ENCODE data around the gene PFKL. TPM values are rescaled to one million over a fixed set of nuclear protein-coding genes. Genes with fewer than 3 reads are reported as not detected.

Gene PFKL
- total RNA-seq, 1 experiment from 2014 or later, result 134 TPM

DNA sequence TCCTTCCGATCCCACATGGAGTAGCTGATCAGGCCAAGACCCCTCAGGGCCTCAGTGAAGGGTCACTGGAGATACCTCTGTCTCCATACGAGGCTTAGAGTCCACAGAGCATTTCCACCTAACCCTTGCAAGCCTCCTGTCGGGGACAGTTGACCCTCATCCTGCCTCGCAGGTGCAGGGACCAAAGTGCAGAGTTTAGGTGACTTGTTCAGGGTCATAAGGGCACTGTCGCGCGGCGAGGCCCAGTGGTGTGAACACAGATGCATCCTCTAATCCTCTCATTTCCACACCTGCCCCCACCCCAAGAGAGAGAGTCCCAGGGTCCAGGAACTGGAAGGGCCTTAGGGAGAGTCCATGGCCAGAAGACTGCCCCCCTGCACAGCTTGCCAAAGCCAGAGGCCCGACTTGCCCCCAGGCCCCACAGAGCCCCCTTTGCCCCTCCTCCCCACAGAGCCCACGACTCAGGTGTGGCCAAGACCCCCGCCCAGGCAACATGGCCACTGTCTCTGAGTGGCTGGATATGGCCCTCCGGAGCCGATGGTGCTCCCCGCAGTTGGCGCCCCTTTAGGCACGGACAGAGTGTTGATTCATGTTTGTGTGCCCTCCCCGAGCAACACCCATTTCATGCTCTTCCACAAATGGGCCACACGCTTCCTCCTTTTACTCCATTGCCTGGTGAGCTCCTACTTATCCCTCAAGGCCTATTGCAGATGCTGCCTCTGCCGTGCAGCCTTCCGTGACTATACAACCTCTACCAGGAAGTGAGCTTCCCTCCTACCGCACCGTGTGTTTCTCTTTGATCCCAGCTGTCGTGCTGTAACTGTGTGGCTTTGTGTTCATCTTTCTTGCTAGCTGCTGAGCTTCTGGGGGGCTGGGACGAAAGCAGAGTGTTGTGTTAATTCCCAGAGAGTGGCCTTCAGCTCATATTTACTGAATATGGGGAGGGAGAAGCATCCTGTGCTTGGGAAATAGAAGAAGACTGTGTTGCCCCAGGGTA lies 55.2 kb downstream of the PFKL start (continued):
- TF ChIP-seq, protein P1, sequence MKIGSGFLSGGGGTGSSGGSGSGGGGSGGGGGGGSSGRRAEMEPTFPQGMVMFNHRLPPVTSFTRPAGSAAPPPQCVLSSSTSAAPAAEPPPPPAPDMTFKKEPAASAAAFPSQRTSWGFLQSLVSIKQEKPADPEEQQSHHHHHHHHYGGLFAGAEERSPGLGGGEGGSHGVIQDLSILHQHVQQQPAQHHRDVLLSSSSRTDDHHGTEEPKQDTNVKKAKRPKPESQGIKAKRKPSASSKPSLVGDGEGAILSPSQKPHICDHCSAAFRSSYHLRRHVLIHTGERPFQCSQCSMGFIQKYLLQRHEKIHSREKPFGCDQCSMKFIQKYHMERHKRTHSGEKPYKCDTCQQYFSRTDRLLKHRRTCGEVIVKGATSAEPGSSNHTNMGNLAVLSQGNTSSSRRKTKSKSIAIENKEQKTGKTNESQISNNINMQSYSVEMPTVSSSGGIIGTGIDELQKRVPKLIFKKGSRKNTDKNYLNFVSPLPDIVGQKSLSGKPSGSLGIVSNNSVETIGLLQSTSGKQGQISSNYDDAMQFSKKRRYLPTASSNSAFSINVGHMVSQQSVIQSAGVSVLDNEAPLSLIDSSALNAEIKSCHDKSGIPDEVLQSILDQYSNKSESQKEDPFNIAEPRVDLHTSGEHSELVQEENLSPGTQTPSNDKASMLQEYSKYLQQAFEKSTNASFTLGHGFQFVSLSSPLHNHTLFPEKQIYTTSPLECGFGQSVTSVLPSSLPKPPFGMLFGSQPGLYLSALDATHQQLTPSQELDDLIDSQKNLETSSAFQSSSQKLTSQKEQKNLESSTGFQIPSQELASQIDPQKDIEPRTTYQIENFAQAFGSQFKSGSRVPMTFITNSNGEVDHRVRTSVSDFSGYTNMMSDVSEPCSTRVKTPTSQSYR (CRISPR knock-in tag; IDR thresholded peaks at IDR 0.05), result no peak
- TF ChIP-seq, protein P2, sequence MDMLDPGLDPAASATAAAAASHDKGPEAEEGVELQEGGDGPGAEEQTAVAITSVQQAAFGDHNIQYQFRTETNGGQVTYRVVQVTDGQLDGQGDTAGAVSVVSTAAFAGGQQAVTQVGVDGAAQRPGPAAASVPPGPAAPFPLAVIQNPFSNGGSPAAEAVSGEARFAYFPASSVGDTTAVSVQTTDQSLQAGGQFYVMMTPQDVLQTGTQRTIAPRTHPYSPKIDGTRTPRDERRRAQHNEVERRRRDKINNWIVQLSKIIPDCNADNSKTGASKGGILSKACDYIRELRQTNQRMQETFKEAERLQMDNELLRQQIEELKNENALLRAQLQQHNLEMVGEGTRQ (CRISPR knock-in tag; IDR thresholded peaks at IDR 0.05), result no peak

DNA sequence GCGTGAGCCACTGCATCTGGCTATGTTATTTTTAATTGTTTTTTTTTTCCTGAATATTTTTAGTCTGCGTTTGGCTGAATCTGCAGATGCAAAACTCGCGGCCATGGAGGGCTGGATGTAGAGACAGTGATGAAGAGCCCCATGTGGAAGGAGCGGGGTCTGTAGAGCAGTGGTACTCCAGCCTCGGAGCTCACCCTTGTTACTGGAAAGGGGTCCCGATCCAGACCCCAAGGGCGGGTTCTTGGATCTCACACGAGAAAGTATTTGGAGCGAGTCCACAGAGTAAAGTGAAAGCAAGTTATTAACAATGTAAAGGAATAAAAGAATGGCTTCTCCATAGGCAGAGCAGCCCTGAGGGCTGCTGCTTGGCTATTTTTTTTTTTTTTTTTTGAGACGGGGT lies 56.3 kb downstream of the PFKL start:
- peaks cover 3% of the 10 kb centered on the region; the same call in 1 of the 2 replicates for H3K36me3 Mint-ChIP-seq
- CTCF ChIA-PET, result no interaction called here
- no peak for DNase-seq (ENCODE audit: low spot score)
- no peak overlapping the region for H3K4me3 Mint-ChIP-seq
- TF ChIP-seq NFYB (CRISPR knock-in tag; conservative IDR thresholded peaks at IDR 0.05; ENCODE audit: low read depth), result no peak
- TF ChIP-seq, protein P3, sequence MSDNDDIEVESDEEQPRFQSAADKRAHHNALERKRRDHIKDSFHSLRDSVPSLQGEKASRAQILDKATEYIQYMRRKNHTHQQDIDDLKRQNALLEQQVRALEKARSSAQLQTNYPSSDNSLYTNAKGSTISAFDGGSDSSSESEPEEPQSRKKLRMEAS (CRISPR knock-in tag; IDR thresholded peaks at IDR 0.05), result no peak
- TF ChIP-seq, protein P4, sequence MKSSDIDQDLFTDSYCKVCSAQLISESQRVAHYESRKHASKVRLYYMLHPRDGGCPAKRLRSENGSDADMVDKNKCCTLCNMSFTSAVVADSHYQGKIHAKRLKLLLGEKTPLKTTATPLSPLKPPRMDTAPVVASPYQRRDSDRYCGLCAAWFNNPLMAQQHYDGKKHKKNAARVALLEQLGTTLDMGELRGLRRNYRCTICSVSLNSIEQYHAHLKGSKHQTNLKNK (CRISPR knock-in tag; IDR thresholded peaks at IDR 0.05), result no peak
- TF ChIP-seq, protein P5, sequence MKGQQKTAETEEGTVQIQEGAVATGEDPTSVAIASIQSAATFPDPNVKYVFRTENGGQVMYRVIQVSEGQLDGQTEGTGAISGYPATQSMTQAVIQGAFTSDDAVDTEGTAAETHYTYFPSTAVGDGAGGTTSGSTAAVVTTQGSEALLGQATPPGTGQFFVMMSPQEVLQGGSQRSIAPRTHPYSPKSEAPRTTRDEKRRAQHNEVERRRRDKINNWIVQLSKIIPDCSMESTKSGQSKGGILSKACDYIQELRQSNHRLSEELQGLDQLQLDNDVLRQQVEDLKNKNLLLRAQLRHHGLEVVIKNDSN (CRISPR knock-in tag; IDR thresholded peaks at IDR 0.05), result no peak
- no peak for TF ChIP-seq PRRX2 (CRISPR knock-in tag; IDR thresholded peaks at IDR 0.05)
- no peak for TF ChIP-seq ELF4 (CRISPR knock-in tag; IDR thresholded peaks at IDR 0.05; ENCODE audit: low read depth)
- no peak for TF ChIP-seq ZNF232 (CRISPR knock-in tag; IDR thresholded peaks at IDR 0.05)
- no peak for TF ChIP-seq NR2C2 (CRISPR knock-in tag; IDR thresholded peaks at IDR 0.05)
- TF ChIP-seq, protein P2 (CRISPR knock-in tag; IDR thresholded peaks at IDR 0.05), result no peak
- TF ChIP-seq ZNF263 (CRISPR knock-in tag; IDR thresholded peaks at IDR 0.05; ENCODE audit: low read depth), result no peak
- TF ChIP-seq, protein P6, sequence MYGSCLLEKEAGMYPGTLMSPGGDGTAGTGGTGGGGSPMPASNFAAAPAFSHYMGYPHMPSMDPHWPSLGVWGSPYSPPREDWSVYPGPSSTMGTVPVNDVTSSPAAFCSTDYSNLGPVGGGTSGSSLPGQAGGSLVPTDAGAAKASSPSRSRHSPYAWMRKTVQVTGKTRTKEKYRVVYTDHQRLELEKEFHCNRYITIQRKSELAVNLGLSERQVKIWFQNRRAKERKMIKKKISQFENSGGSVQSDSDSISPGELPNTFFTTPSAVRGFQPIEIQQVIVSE (CRISPR knock-in tag; IDR thresholded peaks at IDR 0.05; ENCODE audit: borderline replicate concordance), result no peak
- TF ChIP-seq HMGA2 (CRISPR knock-in tag; IDR thresholded peaks at IDR 0.05), result no peak
- TF ChIP-seq TP53 (CRISPR knock-in tag; IDR thresholded peaks at IDR 0.05), result no peak
- TF ChIP-seq KAT7 (CRISPR knock-in tag; IDR thresholded peaks at IDR 0.05; ENCODE audit: borderline replicate concordance), result no peak
- TF ChIP-seq, protein P7, sequence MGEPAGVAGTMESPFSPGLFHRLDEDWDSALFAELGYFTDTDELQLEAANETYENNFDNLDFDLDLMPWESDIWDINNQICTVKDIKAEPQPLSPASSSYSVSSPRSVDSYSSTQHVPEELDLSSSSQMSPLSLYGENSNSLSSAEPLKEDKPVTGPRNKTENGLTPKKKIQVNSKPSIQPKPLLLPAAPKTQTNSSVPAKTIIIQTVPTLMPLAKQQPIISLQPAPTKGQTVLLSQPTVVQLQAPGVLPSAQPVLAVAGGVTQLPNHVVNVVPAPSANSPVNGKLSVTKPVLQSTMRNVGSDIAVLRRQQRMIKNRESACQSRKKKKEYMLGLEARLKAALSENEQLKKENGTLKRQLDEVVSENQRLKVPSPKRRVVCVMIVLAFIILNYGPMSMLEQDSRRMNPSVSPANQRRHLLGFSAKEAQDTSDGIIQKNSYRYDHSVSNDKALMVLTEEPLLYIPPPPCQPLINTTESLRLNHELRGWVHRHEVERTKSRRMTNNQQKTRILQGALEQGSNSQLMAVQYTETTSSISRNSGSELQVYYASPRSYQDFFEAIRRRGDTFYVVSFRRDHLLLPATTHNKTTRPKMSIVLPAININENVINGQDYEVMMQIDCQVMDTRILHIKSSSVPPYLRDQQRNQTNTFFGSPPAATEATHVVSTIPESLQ (CRISPR knock-in tag; IDR thresholded peaks at IDR 0.05), result no peak
- no peak for TF ChIP-seq CREB1 (CRISPR knock-in tag; IDR thresholded peaks at IDR 0.05)
- no peaks in the 10 kb centered on the region for H3K4me1 Mint-ChIP-seq
- peaks cover 12% of the 10 kb centered on the region for H3K27me3 Mint-ChIP-seq (ENCODE audit: low read depth)
- no peak overlapping the region for H3K27ac Mint-ChIP-seq
- POLR2A ChIA-PET, result no interaction called here
- ATAC-seq, result no peak
- peaks cover 13% of the 10 kb centered on the region for H3K9me3 Mint-ChIP-seq

Data from WTC11 (cell line).